Measurements from ENCODE around the gene CACNA2D4. TPM values are rescaled to one million over a fixed set of nuclear protein-coding genes. Genes with fewer than 3 reads are reported as not detected.

CACNA2D4 gene
- total RNA-seq, 1 donor from 2014 or later: 2.8 TPM

DNA sequence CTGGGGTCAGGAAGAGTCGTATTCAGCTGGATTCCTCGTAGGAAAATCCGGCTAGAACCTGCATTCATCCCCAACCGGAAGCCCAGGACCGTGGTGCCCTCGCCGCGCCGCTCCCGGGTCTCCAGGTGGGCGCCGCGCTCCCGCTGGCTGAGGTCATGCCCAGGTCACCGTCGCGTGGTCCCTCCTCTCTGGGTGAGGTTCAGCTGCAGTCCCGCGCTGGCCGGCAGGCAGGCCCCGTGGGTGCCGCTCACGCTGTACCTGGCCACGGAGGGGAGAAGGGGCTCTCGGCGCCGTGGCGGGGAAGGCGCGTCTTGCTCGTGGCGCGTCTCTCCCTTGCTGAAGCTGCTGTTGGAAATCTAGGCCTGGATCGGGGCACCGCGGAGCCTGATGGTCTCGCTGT is 53.6 kb downstream of the CACNA2D4 start:
- H3K9me3 Mint-ChIP-seq: peaks cover 9% of the 10 kb centered on the region
- TF ChIP-seq, protein P1, sequence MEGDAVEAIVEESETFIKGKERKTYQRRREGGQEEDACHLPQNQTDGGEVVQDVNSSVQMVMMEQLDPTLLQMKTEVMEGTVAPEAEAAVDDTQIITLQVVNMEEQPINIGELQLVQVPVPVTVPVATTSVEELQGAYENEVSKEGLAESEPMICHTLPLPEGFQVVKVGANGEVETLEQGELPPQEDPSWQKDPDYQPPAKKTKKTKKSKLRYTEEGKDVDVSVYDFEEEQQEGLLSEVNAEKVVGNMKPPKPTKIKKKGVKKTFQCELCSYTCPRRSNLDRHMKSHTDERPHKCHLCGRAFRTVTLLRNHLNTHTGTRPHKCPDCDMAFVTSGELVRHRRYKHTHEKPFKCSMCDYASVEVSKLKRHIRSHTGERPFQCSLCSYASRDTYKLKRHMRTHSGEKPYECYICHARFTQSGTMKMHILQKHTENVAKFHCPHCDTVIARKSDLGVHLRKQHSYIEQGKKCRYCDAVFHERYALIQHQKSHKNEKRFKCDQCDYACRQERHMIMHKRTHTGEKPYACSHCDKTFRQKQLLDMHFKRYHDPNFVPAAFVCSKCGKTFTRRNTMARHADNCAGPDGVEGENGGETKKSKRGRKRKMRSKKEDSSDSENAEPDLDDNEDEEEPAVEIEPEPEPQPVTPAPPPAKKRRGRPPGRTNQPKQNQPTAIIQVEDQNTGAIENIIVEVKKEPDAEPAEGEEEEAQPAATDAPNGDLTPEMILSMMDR (IDR thresholded peaks at IDR 0.05): no peak
- DNase-seq: no peak
- H3K27me3 Mint-ChIP-seq: peaks cover 25% of the 10 kb centered on the region
- no peak overlapping the region for H3K4me3 Mint-ChIP-seq
- H3K27ac Mint-ChIP-seq: no peak overlapping the region
- no peaks in the 10 kb centered on the region for H3K4me1 Mint-ChIP-seq
- no peaks in the 10 kb centered on the region for H3K36me3 Mint-ChIP-seq (ENCODE audit: low read depth)
- ChIA-PET POLR2A (no interaction called here), CTCF (no interaction called here)
- intact Hi-C loops (cut with micrococcal nuclease): no loop called here
- no peak for ATAC-seq (ENCODE audit: low read depth)

DNA sequence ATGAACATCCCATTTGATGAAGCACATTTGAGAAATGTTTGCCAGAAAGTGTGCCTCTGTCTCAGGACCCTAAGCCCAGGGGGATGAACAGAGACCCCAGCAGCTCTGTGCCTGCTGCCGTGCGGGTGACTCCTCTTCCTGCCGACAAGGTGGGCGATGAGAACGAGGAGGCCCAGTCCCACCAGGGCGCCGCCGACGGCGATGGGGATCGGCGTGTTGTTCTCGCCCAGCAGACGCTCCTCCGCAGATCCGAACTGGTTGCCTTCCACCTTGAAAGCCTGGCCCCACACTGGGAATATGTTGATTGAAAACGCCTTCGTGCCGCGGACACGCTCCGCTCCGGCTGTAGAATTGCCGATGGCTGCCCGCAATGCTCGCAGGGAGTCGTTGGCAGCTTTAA is 54.0 kb downstream of the CACNA2D4 start:
- Mint-ChIP-seq H3K4me3 (no peak overlapping the region), H3K9me3 (peaks cover 9% of the 10 kb centered on the region), H3K4me1 (no peaks in the 10 kb centered on the region), H3K27me3 (peaks cover 23% of the 10 kb centered on the region), H3K27ac (no peak overlapping the region), H3K36me3 (ENCODE audit: low read depth) (no peaks in the 10 kb centered on the region)
- TF ChIP-seq, protein P1 (IDR thresholded peaks at IDR 0.05): no peak
- DNase-seq (no peak), ATAC-seq (ENCODE audit: low read depth) (no peak)
- ChIA-PET CTCF (no interaction called here), POLR2A (no interaction called here)
- intact Hi-C loops (cut with micrococcal nuclease): no loop called here

DNA sequence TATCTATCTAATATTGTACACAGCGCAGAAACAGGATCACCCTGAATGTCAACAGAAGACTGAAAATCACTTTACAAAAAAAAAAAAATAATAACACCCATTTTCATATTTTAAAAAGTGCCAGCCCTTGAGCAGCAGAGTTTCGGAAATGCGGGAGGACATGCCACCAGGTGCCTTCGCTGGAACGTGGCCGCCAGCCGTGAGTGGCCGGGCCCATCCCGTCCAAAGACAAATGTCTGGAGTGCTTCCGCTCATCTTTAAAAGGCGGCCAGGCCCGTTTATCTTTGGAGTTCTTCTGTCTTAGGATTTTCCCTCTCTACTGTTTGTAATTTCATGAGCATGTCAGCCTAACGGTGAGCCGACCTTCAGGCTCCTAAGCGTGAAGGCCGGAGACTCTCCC is 54.6 kb downstream of the CACNA2D4 start:
- H3K27me3 Mint-ChIP-seq: peaks cover 22% of the 10 kb centered on the region
- ChIA-PET POLR2A (no interaction called here), CTCF (no interaction called here)
- no peak for ATAC-seq (ENCODE audit: low read depth)
- peaks cover 9% of the 10 kb centered on the region for H3K9me3 Mint-ChIP-seq
- H3K4me3 Mint-ChIP-seq: no peak overlapping the region
- H3K36me3 Mint-ChIP-seq (ENCODE audit: low read depth): no peaks in the 10 kb centered on the region
- TF ChIP-seq, protein P1 (IDR thresholded peaks at IDR 0.05): no peak
- H3K4me1 Mint-ChIP-seq: no peaks in the 10 kb centered on the region
- intact Hi-C loops (cut with micrococcal nuclease): no loop called here
- no peak overlapping the region for H3K27ac Mint-ChIP-seq
- no peak for DNase-seq

DNA sequence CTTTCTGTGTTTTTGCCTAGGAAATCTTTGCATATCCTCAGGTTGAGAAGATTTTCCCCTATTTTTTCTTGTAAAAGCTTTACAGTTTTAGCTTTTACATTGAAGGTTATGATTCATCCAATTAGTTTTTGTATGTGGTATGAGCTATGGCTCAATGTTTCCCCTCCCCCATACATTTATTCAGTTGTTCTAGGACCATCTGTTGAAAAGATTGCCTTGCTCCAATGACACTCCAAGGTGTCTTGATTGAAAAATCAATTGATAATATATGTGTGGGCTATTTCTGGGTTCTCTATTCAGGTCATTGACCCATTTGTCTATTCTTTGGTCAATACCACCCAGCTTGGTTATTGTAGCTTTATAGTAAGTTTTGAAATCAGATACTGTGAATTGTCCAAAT is 55.5 kb downstream of the CACNA2D4 start:
- CTCF ChIA-PET: no interaction called here
- Mint-ChIP-seq H3K36me3 (ENCODE audit: low read depth) (no peaks in the 10 kb centered on the region), H3K4me3 (no peak overlapping the region), H3K4me1 (no peaks in the 10 kb centered on the region), H3K27me3 (peaks cover 18% of the 10 kb centered on the region), H3K9me3 (peaks cover 4% of the 10 kb centered on the region), H3K27ac (no peak overlapping the region)
- intact Hi-C loops (cut with micrococcal nuclease): no loop called here
- TF ChIP-seq, protein P1 (IDR thresholded peaks at IDR 0.05): no peak
- POLR2A ChIA-PET: no interaction called here
- ATAC-seq (ENCODE audit: low read depth) (no peak), DNase-seq (no peak)

DNA sequence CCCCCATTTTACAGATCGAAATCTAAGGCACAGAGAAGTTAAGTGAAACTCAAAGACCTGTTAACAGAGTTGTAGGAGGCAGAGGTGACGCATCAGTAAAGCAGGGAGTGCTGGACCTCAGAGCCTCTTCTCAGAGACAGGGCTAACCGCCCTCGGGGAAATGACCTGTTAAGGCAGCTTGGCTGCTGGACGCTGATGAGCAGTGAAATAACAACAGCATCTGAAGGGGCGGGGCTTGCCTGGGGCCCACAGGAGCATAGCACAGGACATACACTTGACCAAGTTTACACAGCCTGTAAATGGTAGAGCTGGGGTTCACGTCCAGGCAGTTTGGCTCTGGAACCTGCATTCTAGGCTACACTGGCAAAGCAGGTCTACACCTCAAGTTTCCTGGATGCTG is 58.8 kb downstream of the CACNA2D4 start:
- Mint-ChIP-seq H3K27me3 (peaks cover 4% of the 10 kb centered on the region), H3K4me3 (no peak overlapping the region), H3K27ac (no peak overlapping the region), H3K9me3 (peaks cover 2% of the 10 kb centered on the region), H3K4me1 (no peaks in the 10 kb centered on the region), H3K36me3 (ENCODE audit: low read depth) (no peaks in the 10 kb centered on the region)
- ChIA-PET POLR2A (no interaction called here), CTCF (no interaction called here)
- DNase-seq: no peak
- TF ChIP-seq, protein P1 (IDR thresholded peaks at IDR 0.05): no peak
- intact Hi-C loops (cut with micrococcal nuclease): no loop called here
- no peak for ATAC-seq (ENCODE audit: low read depth)
